Right atrium auricular region (tissue), 2 donors: ENCODE results near the gene PPP2R1B. TPM values are rescaled to one million over a fixed set of nuclear protein-coding genes. Genes with fewer than 3 reads are reported as not detected.

Experiments used
- DNase-seq: peaks from one replicate; pipeline ENCODE4 v3.0.0-alpha.2; 2019; ENCODE audit warnings: low spot score
- H3K27ac ChIP-seq, 2 donors: fragments of 200-600 bp; sonication (generic); 1 replicate in 1 of 2; 2 replicates in 1 of 2; pipeline ENCODE4 v1.5.1; 2016 to 2019
- H3K27me3 ChIP-seq, 2 donors: fragments of 200-600 bp; sonication (generic); one replicate each; pipeline versions ENCODE4 v1.5.1 to v1.6.0; 2017 to 2019
- H3K36me3 ChIP-seq: fragments of 200-600 bp; sonication (generic); one replicate; pipeline ENCODE4 v1.5.1; 2016
- H3K4me1 ChIP-seq, 2 donors: fragments of 200-600 bp; sonication (generic); one replicate each; pipeline versions ENCODE4 v1.5.1 to v1.6.0; 2017 to 2019
- H3K4me3 ChIP-seq, 2 donors: fragments of 200-600 bp; sonication (generic); 1 replicate in 1 of 2; 2 replicates in 1 of 2; pipeline ENCODE4 v1.5.1; 2017 to 2019; ENCODE audit warnings: mild to moderate bottlenecking in 1 of 2, moderate library complexity in 1 of 2
- H3K9me3 ChIP-seq, 2 donors: fragments of 200-600 bp; sonication (generic); one replicate each; pipeline ENCODE4 v1.5.1; 2019
- total RNA-seq, 2 donors: library from RNA; depleted of rRNA; stranded (reverse); fragments of >200 nt; gene quantifications; one replicate each; pipeline ENCODE4 v1.1.0, GENCODE V29; 2016
- TF ChIP-seq, protein P1 (sequence below), 2 donors: fragments of 200-600 bp; sonication (generic); IDR thresholded peaks; one replicate each; pipeline ENCODE4 v1.5.1; 2019; ENCODE audit warnings: antibody characterized with exemption in 2 of 2

PPP2R1B gene
- total RNA-seq, 2 donors from 2014 or later: 6.5 to 13.2 TPM

DNA sequence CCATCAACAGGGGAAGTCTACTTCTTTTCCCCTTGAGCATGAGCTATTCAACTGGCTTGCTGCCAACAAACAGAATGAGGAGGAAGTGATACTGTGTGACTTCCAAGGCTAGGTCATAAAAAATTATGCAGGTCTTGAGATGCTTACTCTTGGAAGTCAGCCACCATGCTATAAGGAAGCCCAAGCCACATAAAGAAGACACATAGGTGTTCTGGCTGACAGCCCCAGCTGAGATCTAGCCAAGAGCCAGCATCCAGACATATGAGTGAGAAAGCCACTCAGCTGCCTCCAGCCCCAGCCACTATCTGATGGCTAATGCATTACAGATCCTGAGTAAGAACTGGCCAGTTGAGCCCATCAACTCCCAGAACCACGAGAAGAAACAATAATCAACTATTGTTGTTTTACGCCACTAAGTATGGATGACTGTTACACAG is 31.0 kb upstream of the PPP2R1B start:
- no peak for DNase-seq
- Histone ChIP-seq H3K36me3 (no peaks in the 10 kb centered on the region), H3K27me3 (no peaks in the 10 kb centered on the region), H3K4me1 (peaks cover 0 to 11% of the 10 kb centered on the region in 2 donors), H3K27ac (peak overlapping the region in 1 of 2 donors; percentile 40), H3K9me3 (no peaks in the 10 kb centered on the region), H3K4me3 (no peak overlapping the region)
- TF ChIP-seq, protein P1, sequence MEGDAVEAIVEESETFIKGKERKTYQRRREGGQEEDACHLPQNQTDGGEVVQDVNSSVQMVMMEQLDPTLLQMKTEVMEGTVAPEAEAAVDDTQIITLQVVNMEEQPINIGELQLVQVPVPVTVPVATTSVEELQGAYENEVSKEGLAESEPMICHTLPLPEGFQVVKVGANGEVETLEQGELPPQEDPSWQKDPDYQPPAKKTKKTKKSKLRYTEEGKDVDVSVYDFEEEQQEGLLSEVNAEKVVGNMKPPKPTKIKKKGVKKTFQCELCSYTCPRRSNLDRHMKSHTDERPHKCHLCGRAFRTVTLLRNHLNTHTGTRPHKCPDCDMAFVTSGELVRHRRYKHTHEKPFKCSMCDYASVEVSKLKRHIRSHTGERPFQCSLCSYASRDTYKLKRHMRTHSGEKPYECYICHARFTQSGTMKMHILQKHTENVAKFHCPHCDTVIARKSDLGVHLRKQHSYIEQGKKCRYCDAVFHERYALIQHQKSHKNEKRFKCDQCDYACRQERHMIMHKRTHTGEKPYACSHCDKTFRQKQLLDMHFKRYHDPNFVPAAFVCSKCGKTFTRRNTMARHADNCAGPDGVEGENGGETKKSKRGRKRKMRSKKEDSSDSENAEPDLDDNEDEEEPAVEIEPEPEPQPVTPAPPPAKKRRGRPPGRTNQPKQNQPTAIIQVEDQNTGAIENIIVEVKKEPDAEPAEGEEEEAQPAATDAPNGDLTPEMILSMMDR (IDR thresholded peaks at IDR 0.05): no peak

DNA sequence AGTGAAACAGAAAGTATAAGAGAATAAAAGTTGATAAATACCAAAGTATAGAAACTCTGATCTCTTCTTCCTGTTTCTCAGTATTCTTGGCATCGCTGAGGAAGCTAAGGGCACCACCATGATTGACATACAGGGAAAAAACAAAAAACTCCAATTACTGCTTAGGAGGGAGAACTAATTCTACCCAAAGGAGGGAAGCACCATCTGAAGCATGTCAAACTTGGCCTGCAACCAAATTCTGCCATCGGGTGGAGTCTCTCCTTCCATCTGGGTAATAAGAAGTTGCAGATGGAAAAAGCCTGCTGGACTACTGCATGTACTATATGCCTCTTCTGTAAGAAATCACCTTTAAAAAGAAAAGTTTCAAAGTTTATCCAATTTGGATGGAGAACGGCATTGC is 30.5 kb upstream of the PPP2R1B start:
- no peaks in the 10 kb centered on the region for H3K36me3 ChIP-seq
- no peak for DNase-seq
- TF ChIP-seq, protein P1 (IDR thresholded peaks at IDR 0.05): no peak
- H3K27me3 ChIP-seq: no peaks in the 10 kb centered on the region
- no peak overlapping the region for H3K27ac ChIP-seq
- H3K4me1 ChIP-seq: peaks cover 0 to 11% of the 10 kb centered on the region in 2 donors
- no peak overlapping the region for H3K4me3 ChIP-seq
- H3K9me3 ChIP-seq: no peaks in the 10 kb centered on the region

DNA sequence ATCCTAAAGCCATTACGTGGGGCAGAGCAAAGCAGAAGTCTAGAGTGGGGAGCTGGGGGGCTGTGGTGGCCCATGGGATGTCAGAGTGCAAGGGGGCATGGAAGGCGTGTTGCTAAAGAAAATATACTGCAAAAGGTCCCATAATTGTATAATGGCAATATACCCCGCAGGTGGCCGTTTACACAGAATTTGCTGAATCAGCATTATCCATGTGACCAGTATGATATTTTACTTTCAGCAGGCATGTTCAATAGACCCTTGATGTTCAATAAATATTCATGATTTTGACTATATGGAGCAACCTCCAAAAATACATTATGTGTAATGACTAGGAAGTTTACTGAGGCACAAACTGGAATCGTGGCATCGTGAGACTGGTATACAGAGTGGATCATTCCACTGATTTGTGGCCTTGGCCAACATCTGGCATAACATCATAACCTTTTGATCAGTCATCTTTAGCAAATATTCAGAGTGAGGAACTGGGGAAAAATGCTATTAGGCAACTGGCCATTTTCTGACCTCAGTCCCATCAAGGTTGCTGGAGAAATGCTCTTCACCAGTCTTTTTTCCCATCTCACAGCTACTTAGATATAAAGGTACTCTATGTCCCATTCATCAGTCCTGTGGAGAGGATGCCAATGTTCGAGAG is 29.3 kb upstream of the PPP2R1B start:
- DNase-seq: no peak
- H3K27me3 ChIP-seq: no peaks in the 10 kb centered on the region
- H3K36me3 ChIP-seq: no peaks in the 10 kb centered on the region
- H3K27ac ChIP-seq: no peak overlapping the region
- TF ChIP-seq, protein P1 (IDR thresholded peaks at IDR 0.05): no peak
- no peak overlapping the region for H3K4me3 ChIP-seq
- peaks cover 0 to 11% of the 10 kb centered on the region in 2 donors for H3K4me1 ChIP-seq
- no peaks in the 10 kb centered on the region for H3K9me3 ChIP-seq

DNA sequence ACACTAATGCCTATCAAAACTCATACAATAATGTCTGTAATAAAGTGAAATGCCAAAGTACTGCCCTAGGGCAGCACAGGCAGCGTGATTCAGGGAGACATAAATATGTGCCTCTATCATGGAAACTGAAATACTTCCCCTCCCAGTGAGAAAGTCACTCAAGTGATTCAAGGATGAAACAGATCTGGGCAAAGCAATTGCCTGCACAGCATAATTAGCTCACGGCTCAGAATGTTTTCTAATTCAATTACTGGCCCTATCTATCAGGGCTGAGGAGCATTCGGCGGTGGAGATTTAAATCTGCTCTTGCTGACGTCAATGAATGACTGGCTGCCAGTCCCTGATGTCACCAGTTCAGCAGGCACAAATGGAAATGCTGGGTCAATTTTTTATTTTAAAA is 27.7 kb upstream of the PPP2R1B start:
- DNase-seq: no peak
- TF ChIP-seq, protein P1 (IDR thresholded peaks at IDR 0.05): no peak
- Histone ChIP-seq H3K4me1 (peaks cover 0 to 11% of the 10 kb centered on the region in 2 donors), H3K36me3 (no peaks in the 10 kb centered on the region), H3K4me3 (no peak overlapping the region), H3K27me3 (no peaks in the 10 kb centered on the region), H3K27ac (peak overlapping the region in 1 of 2 donors; percentile 46), H3K9me3 (no peaks in the 10 kb centered on the region)

DNA sequence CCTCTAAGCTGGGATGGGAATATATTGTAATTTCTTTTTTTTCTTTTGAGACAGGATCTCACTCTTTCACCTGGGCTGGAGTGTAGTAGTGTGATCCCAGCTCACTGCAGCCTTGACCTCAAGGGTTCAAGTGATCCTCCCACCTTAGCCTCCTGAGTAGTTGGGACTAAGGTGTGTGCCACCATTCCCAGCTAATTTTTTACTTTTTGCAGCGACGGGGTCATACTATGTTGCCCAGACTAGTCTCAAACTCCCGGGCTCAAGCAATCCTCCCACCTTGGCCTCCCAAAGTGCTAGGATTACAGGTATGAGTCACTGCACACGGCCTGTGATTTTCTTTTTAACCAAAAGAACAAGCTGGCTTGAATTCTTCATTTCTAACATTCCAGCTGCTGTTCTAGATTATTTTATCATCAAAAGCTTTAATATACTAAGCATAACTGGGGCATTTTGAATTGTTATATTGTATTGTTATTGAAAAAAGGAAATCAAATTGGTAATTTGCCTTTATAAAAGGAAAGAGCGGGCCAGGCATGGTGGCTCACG is 26.8 kb upstream of the PPP2R1B start:
- DNase-seq: no peak
- H3K9me3 ChIP-seq: no peaks in the 10 kb centered on the region
- no peaks in the 10 kb centered on the region for H3K36me3 ChIP-seq
- no peaks in the 10 kb centered on the region for H3K27me3 ChIP-seq
- H3K4me1 ChIP-seq: peaks cover 0 to 11% of the 10 kb centered on the region in 2 donors
- TF ChIP-seq, protein P1 (IDR thresholded peaks at IDR 0.05): no peak
- no peak overlapping the region for H3K4me3 ChIP-seq
- peak overlapping the region in 1 of 2 donors; percentile 46 for H3K27ac ChIP-seq
